Stimulated activated naive CD4-positive, alpha-beta T cell (primary cell): Measurements from ENCODE around the gene GRM5.
"Not testable (repeated sequence)": the region's sequence is repeated elsewhere in the genome, so short reads cannot be mapped to it uniquely, and the experiment has no call there.

Experiments
- DNase-seq, 6 experiments: peaks; one replicate each; lab custom pipeline; 2025; lab: John Stamatoyannopoulos, UW

GRM5 gene

DNA sequence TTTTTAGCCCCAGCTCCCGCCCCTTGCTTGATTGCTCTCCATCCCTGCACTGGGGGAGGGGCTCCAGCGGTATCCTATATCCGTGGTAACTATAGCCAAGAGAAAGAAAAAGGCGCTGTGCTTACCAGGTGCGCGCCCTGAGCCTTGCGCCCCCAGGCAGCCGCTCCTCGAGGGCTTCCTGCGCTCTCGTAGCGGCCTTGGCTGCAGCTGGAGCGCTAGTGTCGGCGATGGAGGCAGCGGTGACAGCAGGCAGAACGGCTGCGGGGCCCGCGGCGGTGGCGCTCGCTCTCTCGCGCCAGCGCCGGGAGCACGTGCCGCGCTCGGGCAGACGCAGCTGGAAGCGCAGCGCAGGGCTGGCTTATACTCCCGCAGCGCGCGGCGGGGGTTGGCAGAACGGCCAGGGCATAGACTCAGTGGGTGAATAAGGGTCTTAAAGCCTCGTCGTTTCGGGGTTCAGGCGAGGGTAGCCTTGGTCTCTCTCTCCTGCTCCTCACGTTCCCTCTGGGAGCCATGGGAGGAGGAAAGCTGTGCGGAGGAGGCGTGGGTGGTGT, at the start of gene GRM5:
TSS of gene GRM5 (minus strand) at position 332 of the 551 bp plus-strand sequence. CDS start 18,110 bp downstream, outside the sequence.
- not testable (repeated sequence) for DNase-seq

- peak in 2 of 6 experiments; percentile 19 to 37 for DNase-seq
Observed at GRCh38 chr11:89097956-89098355, 32.2 kb upstream of the GRM5 start.

DNA sequence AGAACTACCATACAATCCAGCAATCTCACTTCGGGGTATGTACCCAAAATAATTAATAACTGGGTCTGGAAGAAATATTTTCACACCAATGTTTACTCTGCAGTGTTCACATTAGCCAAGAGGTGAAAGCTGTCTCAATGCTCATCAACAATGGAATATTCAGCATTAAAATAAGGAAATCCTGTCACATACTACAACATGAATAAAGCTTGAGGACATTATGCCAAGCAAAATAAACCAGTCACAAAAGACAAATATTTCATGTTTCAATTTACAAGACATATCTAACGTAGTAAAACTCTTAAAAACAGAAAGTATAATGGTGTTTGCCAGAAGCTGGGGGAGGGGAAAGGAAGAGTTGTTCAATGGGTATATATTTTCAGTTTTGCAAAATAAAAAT, 28.0 kb upstream of the GRM5 start:
- not testable (repeated sequence) for DNase-seq

DNA sequence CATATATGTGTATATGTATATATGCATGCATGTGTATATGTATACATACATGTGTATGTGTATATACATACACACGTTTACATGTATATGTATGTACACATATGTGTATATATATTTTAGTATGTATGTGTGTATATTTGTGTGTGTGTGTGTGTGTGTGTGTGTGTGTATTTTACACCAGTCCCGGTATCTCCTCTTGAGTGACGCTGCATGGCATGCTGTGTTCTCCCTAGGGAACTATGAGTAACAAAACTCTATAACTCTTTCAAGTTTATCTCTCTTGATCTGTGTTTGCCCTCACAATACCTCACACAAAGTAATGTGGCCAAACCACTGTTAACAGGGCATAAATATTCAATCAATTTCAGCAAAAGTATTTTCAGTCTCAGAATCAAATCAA, 19.2 kb upstream of the GRM5 start:
- not testable (repeated sequence) for DNase-seq

DNA sequence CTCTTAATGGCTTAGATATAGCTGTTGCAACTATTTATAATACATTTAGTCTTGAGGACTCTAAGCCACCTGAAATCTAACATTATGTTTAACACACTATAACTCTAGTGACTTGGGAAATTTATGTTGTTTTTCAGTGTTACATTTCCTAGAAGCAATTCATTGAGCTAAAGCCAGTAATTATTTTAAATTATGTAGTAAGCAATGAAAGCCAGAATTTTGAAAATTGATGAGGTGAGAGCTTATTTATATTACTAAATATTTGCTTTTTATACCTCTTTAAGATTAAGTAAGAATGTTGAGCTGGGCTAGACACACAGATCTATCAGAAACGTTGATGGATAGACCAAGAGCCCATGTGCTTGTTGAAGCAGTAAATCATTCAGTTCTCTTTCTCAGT, 5.1 kb upstream of the GRM5 start:
- not testable (repeated sequence) for DNase-seq

DNA sequence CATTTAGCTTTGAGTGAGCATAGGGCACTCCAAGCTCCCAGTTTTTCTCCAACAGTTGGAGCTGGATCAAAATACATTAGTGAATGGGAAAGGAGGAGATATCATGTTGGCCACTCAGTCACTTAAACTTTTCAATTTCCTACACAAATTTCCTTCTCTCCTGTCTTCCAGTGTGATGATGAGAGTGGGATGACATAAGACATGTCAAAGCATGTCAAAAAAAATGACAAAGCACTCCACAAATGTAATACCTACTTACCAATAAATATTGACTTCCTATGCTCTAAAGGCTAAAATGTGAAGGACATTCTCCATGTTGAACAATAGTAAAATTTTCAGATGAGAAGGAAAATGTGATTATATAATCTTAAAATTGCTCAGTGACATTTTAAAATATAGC, 1.5 kb upstream of the GRM5 start:
- no peak for DNase-seq

DNA sequence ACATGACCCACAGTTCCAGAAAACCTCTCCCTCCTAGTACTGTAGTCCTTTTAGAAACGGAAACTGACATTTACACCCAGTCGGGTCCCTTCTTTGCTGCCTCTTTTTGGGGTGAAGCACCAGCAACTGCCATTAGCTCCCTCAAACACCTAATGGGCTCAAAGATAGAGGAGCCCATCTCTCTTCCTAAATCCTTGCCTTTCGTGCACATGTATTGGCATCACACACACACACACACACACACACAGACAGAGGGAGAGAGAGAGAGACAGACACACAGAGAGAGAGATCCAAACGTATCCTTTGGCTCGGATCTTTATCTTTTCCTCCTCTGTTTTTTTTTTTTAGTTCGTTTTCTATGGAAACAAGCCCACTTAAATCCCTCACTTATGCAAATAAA, 716 bp downstream of the GRM5 start:
- no peak for DNase-seq

- DNase-seq = not testable (repeated sequence)
Observed at GRCh38 chr11:89063481-89063951, 2.3 kb downstream of the GRM5 start.

GRCh38 chr11:89062771-89063298, 2.9 kb downstream of the GRM5 start:
- not testable (repeated sequence) for DNase-seq

DNA sequence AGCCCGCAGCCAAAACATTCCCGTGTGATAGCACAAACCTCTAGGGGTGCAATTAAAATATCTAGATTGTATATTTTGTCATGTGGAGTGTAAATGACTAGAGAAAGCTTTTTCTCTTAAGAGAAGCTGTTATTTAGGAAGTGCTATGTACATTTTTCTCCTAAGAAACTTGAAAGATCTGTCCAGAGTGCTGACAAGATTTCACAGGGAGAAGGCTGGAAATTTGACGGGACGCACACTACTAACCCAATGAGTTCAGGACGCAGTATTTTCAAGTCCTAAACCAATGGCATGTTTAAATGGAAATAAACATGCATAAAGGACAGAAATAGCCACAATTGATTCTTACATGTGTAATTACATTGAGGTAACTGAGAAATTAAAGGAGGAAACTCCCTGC, 3.9 kb downstream of the GRM5 start:
- DNase-seq = not testable (repeated sequence)

DNA sequence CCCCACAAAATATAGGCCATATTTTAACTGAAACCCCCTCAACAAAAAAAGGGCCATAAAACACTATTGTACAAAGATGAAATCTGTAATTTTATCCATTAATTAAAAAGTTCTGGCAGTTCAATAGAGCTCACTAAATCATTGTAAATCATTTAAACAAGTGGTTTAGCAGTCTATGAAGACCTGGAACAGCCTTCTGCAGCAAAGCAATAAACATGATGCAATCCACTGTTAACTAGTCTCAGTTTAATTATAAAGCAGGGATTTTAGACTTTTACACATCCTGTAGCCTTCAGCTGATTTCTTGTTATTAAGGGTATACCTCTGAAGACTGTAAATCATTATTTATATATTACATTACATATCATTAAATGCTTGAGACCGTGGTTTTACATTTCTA, 8.4 kb downstream of the GRM5 start:
- DNase-seq = not testable (repeated sequence)

GRCh38 chr11:89052220-89052619, 13.6 kb downstream of the GRM5 start:
- DNase-seq = no peak

GRCh38 chr11:89047159-89047558, 18.6 kb downstream of the GRM5 start:
- DNase-seq = not testable (repeated sequence)

DNA sequence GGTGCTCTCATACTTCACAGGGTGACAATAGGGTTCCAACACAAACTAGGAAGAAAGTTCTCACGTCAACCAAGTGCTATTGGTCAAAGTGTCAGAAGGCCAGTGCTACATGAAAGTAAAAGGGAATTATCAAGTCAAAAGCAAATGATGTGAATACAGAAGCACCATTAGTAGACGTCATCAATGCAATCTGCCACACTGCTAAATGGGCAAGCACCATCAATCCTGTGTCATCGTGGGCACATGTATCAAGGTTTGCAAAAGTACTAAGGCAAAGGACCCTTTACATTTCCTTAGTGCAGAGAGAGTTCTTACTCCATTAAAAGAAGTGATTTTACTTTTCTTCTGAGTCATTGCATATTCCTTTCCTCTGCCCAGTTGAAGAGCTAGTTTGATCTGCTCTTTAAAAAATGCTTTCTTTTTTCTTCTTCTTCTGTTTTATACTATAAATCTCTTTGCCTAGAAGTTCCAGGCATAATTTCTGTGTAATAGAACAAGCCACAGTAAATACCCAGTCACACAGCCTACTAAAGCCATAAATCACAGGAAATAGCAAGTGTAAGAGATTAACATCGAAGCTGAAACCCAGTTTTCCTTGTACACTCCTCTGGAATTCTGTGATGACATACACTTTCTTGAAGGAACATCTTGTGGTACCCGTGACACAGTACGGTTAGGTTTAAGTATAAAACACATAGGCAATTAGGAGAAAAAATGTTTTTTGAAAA, 21.8 kb downstream of the GRM5 start:
- not testable (repeated sequence) for DNase-seq

- not testable (repeated sequence) for DNase-seq
Observed at GRCh38 chr11:89029671-89030070, 36.1 kb downstream of the GRM5 start.

GRCh38 chr11:89021339-89021738, 44.4 kb downstream of the GRM5 start:
- DNase-seq = no peak

GRCh38 chr11:89019827-89020547, 45.8 kb downstream of the GRM5 start:
- DNase-seq = not testable (repeated sequence)

DNA sequence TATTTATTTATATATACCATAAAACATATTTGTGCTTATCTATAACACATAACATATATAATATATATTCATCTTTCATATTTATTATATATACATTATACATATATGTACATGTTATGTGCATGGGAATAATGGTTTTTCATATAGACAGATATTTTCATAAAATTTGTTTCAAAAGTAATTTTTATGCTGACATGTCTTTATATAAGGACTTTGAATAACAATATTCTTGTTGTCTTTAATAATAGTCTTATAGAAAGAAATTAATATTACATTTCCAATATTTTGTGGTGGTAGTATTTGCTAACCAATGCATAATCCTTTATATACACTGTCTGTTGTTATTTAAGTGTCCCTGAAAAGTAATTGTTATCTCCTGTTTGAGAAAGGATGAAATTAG, 49.6 kb downstream of the GRM5 start:
- no peak for DNase-seq

DNA sequence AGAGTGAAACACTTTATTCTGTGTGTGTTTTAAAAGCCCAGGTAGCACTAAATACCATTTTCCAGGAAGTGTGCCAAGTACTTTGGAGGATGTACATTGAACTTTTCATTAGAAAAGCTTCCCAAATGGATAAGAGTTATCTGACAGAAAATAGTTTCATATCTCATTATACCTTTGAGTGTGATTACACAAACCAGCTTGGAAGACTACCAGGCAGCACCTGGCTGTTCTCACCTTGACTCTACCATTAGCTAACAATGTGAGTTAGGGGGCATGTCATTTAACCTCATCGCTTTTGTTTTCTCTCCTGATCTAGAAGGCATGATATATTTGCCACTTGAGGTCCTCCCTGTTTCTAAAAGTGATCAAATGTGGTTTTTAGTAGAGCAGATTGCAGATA, 50.2 kb downstream of the GRM5 start:
- DNase-seq = no peak

GRCh38 chr11:89000852-89001251, 64.9 kb downstream of the GRM5 start:
- DNase-seq = not testable (repeated sequence)

DNA sequence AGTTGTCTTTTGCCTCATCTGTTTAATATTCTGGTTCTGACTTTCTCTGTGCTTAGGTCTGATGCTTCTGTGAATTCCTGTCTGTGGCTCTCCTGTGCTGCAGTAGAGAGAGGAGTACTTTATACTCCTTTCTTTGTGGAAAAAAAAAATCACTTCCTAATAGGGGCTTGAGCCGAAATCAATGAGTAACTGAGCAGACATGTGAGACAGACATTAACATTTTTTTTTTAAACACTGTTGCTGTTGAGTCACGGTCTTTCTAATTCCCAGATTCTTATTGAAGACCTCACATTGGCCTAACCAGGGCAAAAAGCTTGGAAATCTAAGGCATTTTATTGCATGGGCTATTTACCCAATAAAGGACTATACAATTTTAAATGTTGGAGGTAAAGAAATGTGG, 86.1 kb downstream of the GRM5 start:
- no peak for DNase-seq

- DNase-seq = not testable (repeated sequence)
Observed at GRCh38 chr11:88978992-88979391, 86.8 kb downstream of the GRM5 start.

DNA sequence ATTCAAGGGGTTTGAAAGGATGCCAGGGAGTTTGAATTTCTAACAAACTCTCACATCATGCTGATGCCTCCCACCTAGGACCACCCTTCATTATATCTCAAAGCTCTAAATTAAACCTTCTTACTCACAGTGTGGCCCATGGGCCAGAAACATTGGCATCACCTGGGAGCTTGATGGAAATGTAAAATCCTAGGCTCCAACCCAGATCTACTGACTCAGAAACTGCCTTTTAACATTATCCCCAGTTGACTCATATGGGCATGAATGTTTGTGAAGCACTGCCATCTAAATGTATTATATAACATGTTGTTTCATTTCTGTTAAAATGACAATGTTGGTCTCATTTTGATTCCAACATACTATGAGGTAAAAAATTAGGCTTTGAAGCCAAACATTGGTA, 90.3 kb downstream of the GRM5 start:
- DNase-seq = not testable (repeated sequence)
